Inflammatory macrophage treated with lipopolysaccharide for 4 hours (primary cell): ENCODE data around the gene STATH.
"Not testable (repeated sequence)": the region's sequence is repeated elsewhere in the genome, so short reads cannot be mapped to it uniquely, and the experiment has no call there.

Source experiments
- DNase-seq: peaks from one replicate; pipeline ENCODE4 v3.0.0-alpha.2; 2020

The STATH gene, protein sequence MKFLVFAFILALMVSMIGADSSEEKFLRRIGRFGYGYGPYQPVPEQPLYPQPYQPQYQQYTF

DNA sequence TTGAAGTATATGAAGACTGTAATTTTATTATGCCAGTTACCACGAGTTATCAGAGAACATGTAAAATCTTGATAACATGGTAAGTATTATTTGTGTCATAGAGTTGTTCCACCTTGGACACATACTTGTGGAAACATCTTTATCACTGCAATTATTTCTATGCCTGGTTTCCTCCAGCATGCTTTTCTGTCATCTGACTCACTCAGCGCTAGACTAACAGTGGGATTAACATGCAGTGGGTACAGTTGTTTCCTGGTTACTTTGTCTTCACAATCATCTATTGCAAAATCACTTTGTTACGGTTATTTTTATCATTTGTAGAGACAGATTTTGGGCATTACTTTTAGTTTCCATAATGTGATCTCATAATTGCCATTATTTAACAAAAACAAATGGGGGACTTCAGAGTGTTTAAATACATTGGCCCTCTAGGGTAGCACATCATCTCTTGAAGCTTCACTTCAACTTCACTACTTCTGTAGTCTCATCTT is at the start of gene STATH:
STATH (plus strand) TSS at position 441 of the 491 bp plus-strand sequence. CDS start 2,472 bp downstream, outside the sequence.
- no peak for DNase-seq

DNA sequence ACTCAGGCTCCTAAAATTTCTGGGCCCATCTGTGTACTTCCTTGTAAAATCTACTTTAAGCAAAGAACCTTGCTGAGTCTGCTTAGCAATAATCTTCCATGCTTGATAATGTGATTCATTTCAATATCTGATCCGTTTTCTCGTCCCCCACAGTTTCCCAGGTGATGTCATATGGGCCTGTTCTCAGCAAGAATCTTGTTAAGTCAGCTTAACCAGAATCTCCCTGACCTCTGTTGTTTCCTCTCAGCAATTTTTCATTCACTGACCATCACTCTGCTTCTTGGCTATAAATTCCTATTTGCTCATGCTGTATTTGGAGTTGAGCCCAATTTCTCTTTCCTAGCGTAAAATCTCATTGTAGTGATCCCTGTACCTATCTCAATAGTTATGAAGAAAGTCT is 44.2 kb upstream of the STATH start:
- no peak for DNase-seq

DNA sequence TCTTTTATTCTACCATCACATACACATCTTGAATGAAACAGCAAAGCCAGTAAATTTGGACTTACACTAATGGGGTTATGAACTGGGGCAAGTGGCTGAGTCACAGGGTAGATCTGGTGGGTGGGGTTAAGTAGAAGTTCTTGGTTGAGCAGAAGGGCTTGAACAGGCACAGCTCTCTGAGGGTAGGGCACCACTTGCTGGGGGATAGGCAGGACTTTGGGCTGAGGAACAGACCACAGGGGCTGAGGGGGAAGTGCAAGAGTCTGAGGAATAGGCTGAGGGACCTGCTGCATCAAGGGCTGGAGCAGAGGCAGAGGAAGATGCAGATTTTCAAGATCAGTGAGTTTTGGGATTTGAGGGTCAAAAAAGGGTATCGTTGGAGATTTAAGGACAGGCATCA is 38.6 kb upstream of the STATH start:
- no peak for DNase-seq

DNA sequence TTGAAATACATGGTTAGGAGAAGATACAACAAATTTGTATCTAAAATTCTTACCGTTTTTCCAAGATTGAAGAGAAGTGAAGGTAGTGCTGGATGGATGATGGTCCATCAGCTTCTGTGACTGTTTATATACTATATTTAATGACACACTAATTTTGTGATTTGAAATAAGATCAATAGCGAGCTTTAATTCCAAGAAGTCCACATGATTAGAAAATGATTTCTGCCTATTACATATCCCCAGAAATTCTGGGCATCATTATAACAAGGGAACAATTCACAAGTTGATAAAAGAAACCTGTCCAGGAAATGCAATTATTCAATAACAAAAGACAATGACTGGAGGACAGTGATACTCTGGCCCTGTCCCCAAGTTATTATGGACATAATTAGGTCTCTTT is 30.1 kb upstream of the STATH start, which contains the start of gene CSN2:
CSN2 (minus strand) TSS at position 101 of the 400 bp plus-strand sequence. CDS start 4,733 bp downstream, outside the sequence.
- no peak for DNase-seq

DNA sequence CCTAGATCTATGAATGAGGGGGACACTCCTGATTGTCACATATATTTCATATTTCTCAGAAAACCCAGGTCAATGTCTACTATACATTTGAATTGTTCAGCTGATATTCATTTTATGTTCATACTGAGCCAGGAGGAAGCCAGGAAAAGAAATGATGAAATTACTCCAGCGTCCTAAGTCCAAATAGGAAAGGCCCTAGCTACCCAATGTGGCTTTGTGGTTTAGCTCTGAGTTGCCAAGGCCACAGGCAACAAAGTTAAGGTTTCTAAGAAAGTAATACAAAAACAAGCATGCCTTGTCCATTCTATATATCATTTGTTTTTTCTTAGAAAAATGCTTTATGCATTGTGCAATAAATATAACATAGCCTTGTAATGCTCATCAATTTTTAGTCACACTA is 25.7 kb upstream of the STATH start:
- DNase-seq, result no peak

DNA sequence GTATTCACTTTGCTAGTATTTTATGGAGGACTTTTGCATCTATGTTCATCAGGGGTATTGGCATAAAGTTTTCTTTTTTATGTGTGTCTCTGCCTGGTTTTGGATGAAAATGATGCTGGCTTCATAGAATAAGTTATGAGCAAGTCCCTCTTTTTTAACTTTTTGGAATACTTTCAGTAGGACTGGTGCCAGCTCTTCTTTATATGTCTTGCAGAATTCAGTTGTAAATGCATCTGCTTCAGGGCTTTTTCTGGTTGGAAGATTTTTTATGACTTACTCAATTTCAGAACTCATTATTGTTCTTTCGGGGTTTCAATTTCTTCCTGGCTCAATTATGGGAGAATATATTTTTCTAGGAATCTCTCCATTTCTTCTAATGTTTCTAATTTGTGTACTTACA is 21.1 kb upstream of the STATH start:
- DNase-seq, result no peak

- no peak for DNase-seq
Measured at GRCh38 chr4:69977582-69977981, 18.2 kb upstream of the STATH start.

- DNase-seq, result no peak
Measured at GRCh38 chr4:69984030-69984443, 11.7 kb upstream of the STATH start.

GRCh38 chr4:69986663-69987062 is 9.1 kb upstream of the STATH start:
- DNase-seq, result no peak

DNA sequence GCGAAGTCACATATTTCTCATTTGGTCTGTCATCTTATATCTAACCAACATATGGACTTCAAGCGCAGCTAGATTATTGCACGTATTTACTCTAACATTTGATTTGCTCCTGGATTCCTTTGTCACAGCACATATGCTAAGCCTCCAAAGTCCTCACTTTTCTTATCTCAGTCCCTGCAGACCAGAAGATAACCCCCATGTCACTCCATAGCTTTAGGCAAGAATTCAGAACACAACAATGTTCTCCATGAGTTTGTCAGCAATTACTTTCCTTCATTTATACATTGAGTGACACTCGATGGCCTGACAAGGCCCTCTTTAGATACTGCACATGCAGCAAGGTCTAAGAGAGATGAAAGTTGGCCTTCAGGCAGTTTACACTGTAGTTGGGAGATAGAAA is 4.8 kb upstream of the STATH start:
- no peak for DNase-seq

DNA sequence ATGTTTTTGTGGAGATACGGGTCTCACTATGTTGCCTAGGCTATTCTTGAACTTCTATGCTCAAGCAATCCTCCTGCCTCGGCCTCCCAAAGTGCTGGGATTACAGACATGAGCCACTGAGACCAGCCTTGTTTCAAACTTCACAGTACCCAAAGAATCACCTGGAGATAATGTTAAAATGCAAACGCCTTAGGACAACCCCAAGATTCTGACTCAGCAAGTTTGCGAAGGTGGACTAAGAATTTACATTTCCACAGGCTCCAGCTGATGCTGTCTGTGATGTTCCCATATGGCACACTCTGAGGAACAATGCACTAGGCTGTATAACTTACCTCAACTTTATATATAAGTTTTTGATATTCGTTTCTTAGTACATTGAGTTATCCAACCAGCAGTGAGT is 984 bp upstream of the STATH start:
- no peak for DNase-seq

- DNase-seq, result no peak
Measured at GRCh38 chr4:69999420-69999819, 3.7 kb downstream of the STATH start.

DNA sequence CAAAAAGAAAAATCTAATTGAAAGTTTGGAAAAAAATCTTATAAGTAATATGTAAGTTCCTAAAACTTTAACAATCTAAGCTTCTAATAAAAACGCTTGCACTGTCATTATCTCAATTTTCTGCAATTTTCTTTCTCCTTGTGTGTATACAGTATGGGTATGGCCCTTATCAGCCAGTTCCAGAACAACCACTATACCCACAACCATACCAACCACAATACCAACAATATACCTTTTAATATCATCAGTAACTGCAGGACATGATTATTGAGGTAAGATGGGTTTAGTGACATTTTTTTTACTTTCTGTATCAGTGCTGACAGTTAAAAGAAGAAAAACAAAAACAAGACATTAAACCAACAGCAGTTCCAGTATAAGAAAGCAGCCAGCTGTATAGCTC is 4.9 kb downstream of the STATH start:
- DNase-seq, result no peak

GRCh38 chr4:70002507-70002906 is 6.7 kb downstream of the STATH start:
- DNase-seq, result no peak

GRCh38 chr4:70008771-70009170 is 13.0 kb downstream of the STATH start:
- no peak for DNase-seq

DNA sequence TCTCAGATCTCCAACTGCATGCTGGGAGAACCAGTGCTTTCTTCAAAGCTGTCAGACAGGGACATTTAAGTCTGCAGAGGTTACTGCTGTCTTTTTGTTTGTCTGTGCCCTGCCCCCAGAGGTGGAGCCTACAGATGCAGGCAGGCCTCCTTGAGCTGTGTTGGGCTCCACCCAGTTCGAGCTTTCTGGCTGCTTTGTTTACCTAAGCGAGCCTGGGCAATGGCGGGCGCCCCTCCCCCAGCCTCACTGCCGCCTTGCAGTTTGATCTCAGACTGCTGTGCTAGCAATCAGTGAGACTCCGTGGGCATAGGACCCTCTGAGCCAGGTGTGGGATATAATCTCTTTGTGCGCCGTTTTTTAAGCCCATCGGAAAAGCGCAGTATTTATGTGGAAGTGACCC is 23.2 kb downstream of the STATH start:
- not testable (repeated sequence) for DNase-seq

DNA sequence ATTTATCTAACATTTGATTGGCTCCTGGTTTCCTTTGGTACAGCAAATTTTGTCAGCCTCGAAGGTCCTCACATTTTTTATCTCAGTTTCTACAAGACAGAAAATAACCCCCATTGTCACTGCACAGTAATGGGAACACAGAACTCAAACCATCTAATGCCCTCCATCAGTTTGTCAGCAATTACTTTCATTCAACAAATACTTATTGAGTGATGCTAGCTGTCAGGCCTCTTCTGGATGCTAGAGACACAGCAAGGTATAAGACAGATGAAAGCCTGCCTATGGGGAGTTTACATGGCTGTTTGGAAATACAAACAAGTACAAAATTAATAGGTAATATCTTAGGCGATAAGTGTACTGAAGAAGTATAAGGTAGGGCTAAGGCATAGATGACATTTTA is 27.5 kb downstream of the STATH start:
- no peak for DNase-seq

- no peak for DNase-seq
Measured at GRCh38 chr4:70027011-70027410, 31.2 kb downstream of the STATH start.

- not testable (repeated sequence) for DNase-seq
Measured at GRCh38 chr4:70028159-70028558, 32.4 kb downstream of the STATH start, which contains the start of gene HTN3. HTN3 (plus strand) TSS chr4:70028459; CDS start chr4:70030741, 2,282 bp downstream.

DNA sequence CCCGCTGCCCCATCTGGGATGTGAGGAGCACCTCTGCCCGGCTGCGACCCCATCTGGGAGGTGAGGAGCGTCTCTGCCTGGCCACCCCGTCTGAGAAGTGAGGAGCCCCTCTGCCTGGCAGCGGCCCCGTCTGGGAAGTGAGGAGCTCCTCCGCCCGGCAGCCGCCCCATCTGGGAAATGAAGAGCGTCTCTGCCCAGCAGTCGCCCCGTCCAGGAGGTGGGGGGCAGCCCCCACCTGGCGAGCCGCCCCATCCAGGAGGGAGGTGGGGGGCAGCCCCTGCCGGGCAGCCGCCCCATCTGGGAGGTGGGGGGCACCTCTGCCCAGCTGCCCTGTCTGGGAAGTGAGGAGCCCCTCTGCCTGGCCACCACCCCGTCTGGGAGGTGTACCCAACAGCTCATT is 41.8 kb downstream of the STATH start:
- not testable (repeated sequence) for DNase-seq

- DNase-seq, result not testable (repeated sequence)
Measured at GRCh38 chr4:70039928-70040327, 44.2 kb downstream of the STATH start.

- DNase-seq, result no peak
Measured at GRCh38 chr4:70041652-70042286, 46.0 kb downstream of the STATH start.

- not testable (repeated sequence) for DNase-seq
Measured at GRCh38 chr4:70050138-70050537, 54.4 kb downstream of the STATH start, which contains the start of gene HTN1. HTN1 (plus strand) TSS chr4:70050438; CDS start chr4:70053077, 2,639 bp downstream.
